Measurements from ENCODE around the gene DOCK4. TPM values are rescaled to one million over a fixed set of nuclear protein-coding genes. Genes with fewer than 3 reads are reported as not detected.

DOCK4 gene
- total RNA-seq, 1 experiment from 2014 or later: 20.4 TPM

GRCh38 chr7:112160130-112160770, 45.9 kb downstream of the DOCK4 start (continued):
- no peak for TF ChIP-seq MXD4 (CRISPR knock-in tag; IDR thresholded peaks at IDR 0.05; ENCODE audit: borderline replicate concordance)

GRCh38 chr7:112159351-112159750, 46.8 kb downstream of the DOCK4 start:
- ATAC-seq (no peak), DNase-seq (ENCODE audit: low spot score) (no peak)
- Mint-ChIP-seq H3K4me3 (no peak overlapping the region), H3K4me1 (peaks cover 59% of the 10 kb centered on the region), H3K36me3 (no peaks in the 10 kb centered on the region), H3K9me3 (no peaks in the 10 kb centered on the region), H3K27me3 (ENCODE audit: low read depth) (no peaks in the 10 kb centered on the region), H3K27ac (no peak overlapping the region; the same call in 1 of the 2 replicates)
- CTCF ChIA-PET: no interaction called here
- POLR2A ChIA-PET: interaction anchor here (1.3 kb wide), 1 partner anchor 46 kb away, joined by 3 read pairs; no protein-coding TSS in a partner anchor
- TF ChIP-seq, protein P1, sequence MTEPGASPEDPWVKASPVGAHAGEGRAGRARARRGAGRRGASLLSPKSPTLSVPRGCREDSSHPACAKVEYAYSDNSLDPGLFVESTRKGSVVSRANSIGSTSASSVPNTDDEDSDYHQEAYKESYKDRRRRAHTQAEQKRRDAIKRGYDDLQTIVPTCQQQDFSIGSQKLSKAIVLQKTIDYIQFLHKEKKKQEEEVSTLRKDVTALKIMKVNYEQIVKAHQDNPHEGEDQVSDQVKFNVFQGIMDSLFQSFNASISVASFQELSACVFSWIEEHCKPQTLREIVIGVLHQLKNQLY (CRISPR knock-in tag; IDR thresholded peaks at IDR 0.05): no peak
- TF ChIP-seq NR1H2 (CRISPR knock-in tag; IDR thresholded peaks at IDR 0.05): no peak
- no peak for TF ChIP-seq STAT6 (CRISPR knock-in tag; conservative IDR thresholded peaks at IDR 0.05; ENCODE audit: low read depth)
- TF ChIP-seq USF1 (CRISPR knock-in tag; IDR thresholded peaks at IDR 0.05): no peak
- no peak for TF ChIP-seq ZBTB21 (CRISPR knock-in tag; IDR thresholded peaks at IDR 0.05; ENCODE audit: borderline replicate concordance)
- no peak for TF ChIP-seq ZNF532 (CRISPR knock-in tag; IDR thresholded peaks at IDR 0.05; ENCODE audit: borderline replicate concordance)
- no peak for TF ChIP-seq RORB (CRISPR knock-in tag; IDR thresholded peaks at IDR 0.05)
- no peak for TF ChIP-seq IRF1 (CRISPR knock-in tag; IDR thresholded peaks at IDR 0.05)
- TF ChIP-seq CREM (CRISPR knock-in tag; IDR thresholded peaks at IDR 0.05): no peak
- no peak for TF ChIP-seq ZBTB43 (CRISPR knock-in tag; IDR thresholded peaks at IDR 0.05)
- TF ChIP-seq PREB (CRISPR knock-in tag; IDR thresholded peaks at IDR 0.05; ENCODE audit: borderline replicate concordance): no peak
- no peak for TF ChIP-seq CDX4 (CRISPR knock-in tag; IDR thresholded peaks at IDR 0.05; ENCODE audit: borderline replicate concordance)
- no peak for TF ChIP-seq TEAD1 (CRISPR knock-in tag; IDR thresholded peaks at IDR 0.05)
- TF ChIP-seq E2F5 (CRISPR knock-in tag; IDR thresholded peaks at IDR 0.05): no peak
- no peak for TF ChIP-seq ZNF416 (CRISPR knock-in tag; IDR thresholded peaks at IDR 0.05)
